Memory B cell (primary cell): ENCODE measurements around the gene CCDC57.
"Not testable (repeated sequence)": the region's sequence is repeated elsewhere in the genome, so short reads cannot be mapped to it uniquely, and the experiment has no call there.

Source experiments
- ATAC-seq: fragments of 150-1000 bp; cut with Tn5 transposase; 2 replicates; pipeline ENCODE4 v1.10.0; 2021; ENCODE audit warnings: low read depth, mild to moderate bottlenecking, moderate library complexity
- DNase-seq, 2 donors: peaks; one replicate each; pipeline ENCODE4 v3.0.0; 2022; ENCODE audit warnings: low spot score in 2 of 2
- H3K27ac Mint-ChIP-seq: one replicate; pipeline ENCODE4 v1.8.0; 2022; ENCODE audit warnings: mild to moderate bottlenecking, moderate library complexity, mixed read lengths
- H3K27me3 Mint-ChIP-seq: one replicate; pipeline ENCODE4 v1.8.0; 2022; ENCODE audit warnings: mixed read lengths
- H3K36me3 Mint-ChIP-seq: one replicate; pipeline ENCODE4 v1.8.0; 2022; ENCODE audit warnings: mild to moderate bottlenecking, mixed read lengths
- H3K4me1 Mint-ChIP-seq: one replicate; pipeline ENCODE4 v1.8.0; 2022; ENCODE audit warnings: mixed read lengths
- H3K4me3 Mint-ChIP-seq: one replicate; pipeline ENCODE4 v1.8.0; 2022; ENCODE audit warnings: mild to moderate bottlenecking, moderate library complexity, mixed read lengths
- H3K9me3 Mint-ChIP-seq: one replicate; pipeline ENCODE4 v1.8.0; 2022; ENCODE audit warnings: mixed read lengths

CCDC57 gene

GRCh38 chr17:82200135-82200534 is 12.5 kb downstream of the CCDC57 start:
- Mint-ChIP-seq H3K4me1 (peaks cover 6% of the 10 kb centered on the region), H3K27me3 (no peaks in the 10 kb centered on the region), H3K36me3 (peaks cover 5% of the 10 kb centered on the region), H3K4me3 (no peak overlapping the region), H3K27ac (no peak overlapping the region), H3K9me3 (no peaks in the 10 kb centered on the region)
- DNase-seq (no peak), ATAC-seq (no peak)

- H3K27ac Mint-ChIP-seq: no peak overlapping the region
- peaks cover 6% of the 10 kb centered on the region for H3K4me1 Mint-ChIP-seq
These were observed 13.1 kb downstream of the CCDC57 start for GRCh38 chr17:82199496-82199895.

DNA sequence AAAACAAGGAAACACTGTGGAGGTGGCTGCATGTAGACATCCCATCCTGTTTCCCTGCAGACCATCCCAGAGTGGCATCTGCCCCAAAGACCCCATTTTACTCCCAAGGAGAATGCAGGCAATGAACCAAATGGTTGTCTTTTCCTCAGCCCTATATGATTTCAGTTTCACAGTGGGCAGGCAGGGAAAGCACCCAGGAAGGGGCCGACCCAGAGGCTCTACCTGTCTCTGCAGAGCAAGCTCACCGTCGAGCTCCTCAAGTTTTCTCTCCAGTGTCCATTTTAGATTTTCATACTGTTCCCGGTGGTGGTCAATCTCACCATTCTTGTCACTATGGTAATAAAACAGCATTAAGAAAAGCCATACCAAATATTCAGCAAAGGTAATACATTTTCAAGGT is 14.6 kb downstream of the CCDC57 start:
- ATAC-seq (peak; percentile 91), DNase-seq (no peak)
- no peak overlapping the region for H3K27ac Mint-ChIP-seq
- peaks cover 11% of the 10 kb centered on the region for H3K4me1 Mint-ChIP-seq
- peak overlapping the region; percentile 24 for H3K4me3 Mint-ChIP-seq
- H3K36me3 Mint-ChIP-seq: peaks cover 7% of the 10 kb centered on the region
- H3K9me3 Mint-ChIP-seq: no peaks in the 10 kb centered on the region
- no peaks in the 10 kb centered on the region for H3K27me3 Mint-ChIP-seq

More at GRCh38 chr17:82199496-82199895, 13.1 kb downstream of the CCDC57 start:
- Mint-ChIP-seq H3K4me3 (no peak overlapping the region), H3K27me3 (no peaks in the 10 kb centered on the region), H3K9me3 (no peaks in the 10 kb centered on the region), H3K36me3 (peaks cover 5% of the 10 kb centered on the region)
- ATAC-seq (no peak), DNase-seq (no peak)

- DNase-seq (no peak), ATAC-seq (no peak)
- Mint-ChIP-seq H3K4me3 (no peak overlapping the region), H3K27me3 (no peaks in the 10 kb centered on the region), H3K9me3 (no peaks in the 10 kb centered on the region), H3K27ac (no peak overlapping the region), H3K36me3 (peaks cover 9% of the 10 kb centered on the region), H3K4me1 (peaks cover 11% of the 10 kb centered on the region)
These were observed 16.7 kb downstream of the CCDC57 start for GRCh38 chr17:82195675-82196672.

DNA sequence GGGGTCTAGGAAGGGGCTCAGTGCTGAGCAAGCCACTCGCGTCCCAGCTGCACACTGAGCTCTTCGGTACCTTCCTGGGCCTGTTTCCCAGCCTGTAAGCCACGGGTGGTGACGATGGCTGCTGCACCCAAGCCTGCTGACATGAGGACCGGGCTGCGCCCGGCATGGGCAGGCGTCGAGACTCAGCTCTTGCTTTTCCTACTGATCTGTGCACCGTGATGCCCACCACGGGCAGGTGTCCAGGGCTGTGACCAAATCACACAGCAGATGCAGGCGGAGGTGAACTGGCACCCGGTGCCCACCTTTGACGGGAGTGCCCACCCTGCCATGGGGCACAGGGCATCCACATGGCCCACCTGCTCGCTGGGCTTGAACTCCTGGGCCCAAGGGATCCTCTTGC is 17.9 kb downstream of the CCDC57 start:
- peaks cover 9% of the 10 kb centered on the region for H3K36me3 Mint-ChIP-seq
- H3K4me3 Mint-ChIP-seq: no peak overlapping the region
- peaks cover 11% of the 10 kb centered on the region for H3K4me1 Mint-ChIP-seq
- no peak for DNase-seq
- no peak for ATAC-seq
- no peak overlapping the region for H3K27ac Mint-ChIP-seq
- no peaks in the 10 kb centered on the region for H3K9me3 Mint-ChIP-seq
- H3K27me3 Mint-ChIP-seq: no peaks in the 10 kb centered on the region

DNA sequence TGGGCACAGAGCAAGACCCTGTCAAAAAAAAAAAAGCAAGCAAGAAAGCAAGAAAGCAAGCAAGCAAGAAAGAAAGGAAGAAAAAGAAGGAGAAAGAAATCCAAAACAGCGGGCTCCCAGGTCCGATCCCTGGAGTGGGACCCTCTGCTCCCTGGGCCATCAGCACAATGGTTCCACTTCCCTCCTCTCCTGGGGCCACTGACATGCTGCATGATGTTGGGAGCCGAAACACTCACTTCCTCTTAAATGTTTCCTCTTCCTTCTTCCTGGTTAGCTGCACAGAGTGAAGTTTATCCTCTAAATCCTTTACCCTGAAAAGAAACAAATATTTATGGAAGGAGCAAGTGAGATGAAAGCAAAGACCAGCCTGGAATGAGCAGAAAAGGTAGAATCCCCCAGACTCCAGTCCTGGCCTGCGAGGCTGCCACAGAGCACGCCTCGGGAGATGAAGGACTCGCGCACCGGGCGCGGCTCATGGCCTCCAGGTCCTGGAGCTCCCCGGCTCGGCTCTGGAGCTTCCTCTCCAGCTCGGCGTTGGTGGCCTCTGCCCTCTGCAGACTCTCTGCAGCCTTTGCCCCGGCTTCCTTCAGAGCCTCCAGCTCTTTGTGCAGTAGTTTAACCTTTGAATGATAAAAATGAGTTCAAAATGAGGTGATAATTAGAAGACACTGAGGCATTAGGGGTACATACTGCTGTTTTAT is 19.0 kb downstream of the CCDC57 start:
- ATAC-seq: no peak
- H3K27ac Mint-ChIP-seq: no peak overlapping the region
- no peak for DNase-seq

DNA sequence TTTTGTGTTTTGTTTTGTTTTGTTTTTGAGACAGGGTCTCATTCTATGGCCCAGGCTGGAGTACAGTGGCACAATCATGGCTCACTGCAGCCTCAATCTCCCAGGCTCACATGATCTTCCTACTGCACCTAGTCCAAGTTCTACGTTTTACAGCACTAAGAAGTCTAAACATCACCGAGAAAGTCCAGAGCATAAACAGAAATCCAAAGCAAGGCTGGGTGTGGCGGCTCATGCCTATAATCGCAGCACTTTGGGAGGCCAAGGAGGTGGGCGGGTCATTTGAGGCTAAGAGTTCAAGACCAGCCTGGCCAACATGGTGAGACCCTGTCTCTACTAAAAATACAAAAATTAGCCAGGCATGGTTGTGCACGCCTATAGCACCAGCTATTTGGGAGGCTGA is 19.6 kb downstream of the CCDC57 start:
- H3K4me1 Mint-ChIP-seq, H3K36me3 Mint-ChIP-seq, ATAC-seq, DNase-seq, H3K4me3 Mint-ChIP-seq, H3K27ac Mint-ChIP-seq, H3K27me3 Mint-ChIP-seq, H3K9me3 Mint-ChIP-seq: not testable (repeated sequence)

More for the DNA sequence above, 19.0 kb downstream of the CCDC57 start:
- Mint-ChIP-seq H3K4me3 (no peak overlapping the region), H3K27me3 (no peaks in the 10 kb centered on the region), H3K4me1 (peaks cover 11% of the 10 kb centered on the region), H3K9me3 (no peaks in the 10 kb centered on the region), H3K36me3 (peaks cover 9% of the 10 kb centered on the region)

DNA sequence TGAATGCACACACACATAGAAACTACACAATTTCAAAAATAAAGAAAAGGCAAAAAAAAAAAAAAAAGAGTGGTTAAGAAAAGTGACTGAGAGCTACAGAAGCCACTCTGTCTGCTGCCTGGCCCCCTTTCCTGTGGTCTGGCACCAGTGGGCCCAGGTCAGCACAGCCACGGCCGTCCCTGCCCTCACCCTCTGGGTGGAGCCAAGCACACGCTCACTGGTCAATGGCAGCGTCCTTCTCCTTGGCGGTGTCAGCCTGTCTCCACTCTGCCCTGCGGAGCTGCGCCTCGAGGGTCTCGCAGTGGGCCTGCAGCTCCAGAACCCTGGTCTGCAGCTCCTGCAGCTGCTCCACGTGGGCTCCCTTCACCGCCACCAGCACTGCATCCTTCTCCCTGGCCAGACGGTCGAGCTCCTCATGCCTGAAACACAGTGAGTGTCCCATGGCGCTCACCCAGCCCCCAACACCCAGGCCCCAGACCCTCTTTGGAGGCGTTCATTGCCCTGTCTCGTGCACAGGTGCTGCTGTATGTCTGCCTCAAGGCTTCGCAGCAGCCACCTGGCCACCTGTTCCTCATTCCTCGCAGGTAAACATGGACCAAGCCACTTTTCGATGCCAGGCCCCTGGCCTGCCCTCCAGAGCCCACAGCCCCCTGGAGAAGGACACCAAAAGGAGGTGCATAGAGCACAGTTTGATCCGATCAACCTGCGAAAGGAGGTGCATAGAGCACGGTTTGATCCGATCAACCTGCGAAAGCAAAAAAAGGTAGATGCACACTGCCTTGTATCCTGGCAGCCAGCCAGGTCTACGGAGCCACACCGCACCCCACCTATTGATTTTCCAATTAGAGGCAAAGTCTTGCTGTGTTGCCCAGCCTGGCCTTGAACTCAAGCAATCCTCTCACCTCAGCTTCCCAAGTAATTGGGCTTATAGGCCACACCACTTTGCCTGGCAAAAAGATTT is 24.4 kb downstream of the CCDC57 start:
- Mint-ChIP-seq H3K4me3 (no peak overlapping the region), H3K36me3 (peaks cover 4% of the 10 kb centered on the region)
- no peak for ATAC-seq

GRCh38 chr17:82187500-82187899 is 25.1 kb downstream of the CCDC57 start:
- Mint-ChIP-seq H3K4me1 (no peaks in the 10 kb centered on the region), H3K36me3 (peaks cover 4% of the 10 kb centered on the region), H3K27ac (no peak overlapping the region), H3K27me3 (no peaks in the 10 kb centered on the region), H3K9me3 (no peaks in the 10 kb centered on the region), H3K4me3 (no peak overlapping the region)
- DNase-seq (no peak), ATAC-seq (no peak)

More for the DNA sequence above, 24.4 kb downstream of the CCDC57 start:
- peaks cover under 1% of the 10 kb centered on the region for H3K4me1 Mint-ChIP-seq
- DNase-seq: no peak
- no peaks in the 10 kb centered on the region for H3K9me3 Mint-ChIP-seq
- H3K27ac Mint-ChIP-seq: no peak overlapping the region
- no peaks in the 10 kb centered on the region for H3K27me3 Mint-ChIP-seq

- ATAC-seq (no peak), DNase-seq (no peak)
- Mint-ChIP-seq H3K4me3 (no peak overlapping the region), H3K27me3 (no peaks in the 10 kb centered on the region), H3K4me1 (no peaks in the 10 kb centered on the region), H3K27ac (no peak overlapping the region), H3K9me3 (no peaks in the 10 kb centered on the region), H3K36me3 (peaks cover 3% of the 10 kb centered on the region)
These were observed 26.4 kb downstream of the CCDC57 start for GRCh38 chr17:82186221-82186620.

GRCh38 chr17:82184761-82185160 is 27.9 kb downstream of the CCDC57 start:
- ATAC-seq: no peak
- peaks cover 3% of the 10 kb centered on the region for H3K36me3 Mint-ChIP-seq

GRCh38 chr17:82180776-82181528 is 31.7 kb downstream of the CCDC57 start:
- H3K4me3 Mint-ChIP-seq: no peak overlapping the region
- H3K27me3 Mint-ChIP-seq: no peaks in the 10 kb centered on the region
- no peaks in the 10 kb centered on the region for H3K9me3 Mint-ChIP-seq
- ATAC-seq (no peak), DNase-seq (no peak)
- H3K4me1 Mint-ChIP-seq: no peaks in the 10 kb centered on the region
- H3K36me3 Mint-ChIP-seq: peaks cover 2% of the 10 kb centered on the region
- no peak overlapping the region for H3K27ac Mint-ChIP-seq

More at GRCh38 chr17:82184761-82185160, 27.9 kb downstream of the CCDC57 start:
- no peak for DNase-seq
- H3K4me3 Mint-ChIP-seq: no peak overlapping the region
- no peaks in the 10 kb centered on the region for H3K4me1 Mint-ChIP-seq
- H3K27ac Mint-ChIP-seq: no peak overlapping the region
- H3K9me3 Mint-ChIP-seq: no peaks in the 10 kb centered on the region
- no peaks in the 10 kb centered on the region for H3K27me3 Mint-ChIP-seq

DNA sequence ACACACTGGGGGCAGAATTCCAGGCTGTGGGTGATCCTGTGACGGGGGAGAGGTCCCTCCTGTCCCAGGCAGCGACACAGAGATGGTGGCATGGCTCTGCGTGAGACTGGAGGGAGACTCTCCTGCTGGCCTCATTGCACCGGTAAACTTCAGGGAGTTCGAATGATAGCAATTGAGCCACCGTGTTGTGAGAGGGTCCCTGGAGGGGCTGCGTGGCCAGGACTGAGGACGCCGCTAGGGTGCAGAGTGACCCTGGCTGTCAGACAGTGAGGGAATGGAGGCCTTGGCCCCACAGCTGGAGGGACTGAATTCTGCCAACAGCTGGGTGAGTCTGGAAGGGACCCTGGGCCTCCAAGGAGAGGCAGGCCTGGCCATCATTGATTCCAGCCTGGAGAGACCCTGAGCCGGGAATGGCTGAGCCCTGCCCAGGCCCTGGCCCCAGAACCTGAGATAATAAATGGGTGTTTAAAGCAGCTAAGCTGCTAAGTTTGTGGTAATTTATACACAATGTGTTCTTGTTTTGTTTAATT is 32.6 kb downstream of the CCDC57 start:
- no peak for DNase-seq
- Mint-ChIP-seq H3K4me3 (no peak overlapping the region), H3K4me1 (no peaks in the 10 kb centered on the region), H3K36me3 (peaks cover 4% of the 10 kb centered on the region), H3K9me3 (no peaks in the 10 kb centered on the region), H3K27ac (no peak overlapping the region), H3K27me3 (no peaks in the 10 kb centered on the region)
- ATAC-seq: no peak
